ENCODE measurements around the gene EIF3D. TPM values are rescaled to one million over a fixed set of nuclear protein-coding genes. Genes with fewer than 3 reads are reported as not detected.

The EIF3D gene, protein sequence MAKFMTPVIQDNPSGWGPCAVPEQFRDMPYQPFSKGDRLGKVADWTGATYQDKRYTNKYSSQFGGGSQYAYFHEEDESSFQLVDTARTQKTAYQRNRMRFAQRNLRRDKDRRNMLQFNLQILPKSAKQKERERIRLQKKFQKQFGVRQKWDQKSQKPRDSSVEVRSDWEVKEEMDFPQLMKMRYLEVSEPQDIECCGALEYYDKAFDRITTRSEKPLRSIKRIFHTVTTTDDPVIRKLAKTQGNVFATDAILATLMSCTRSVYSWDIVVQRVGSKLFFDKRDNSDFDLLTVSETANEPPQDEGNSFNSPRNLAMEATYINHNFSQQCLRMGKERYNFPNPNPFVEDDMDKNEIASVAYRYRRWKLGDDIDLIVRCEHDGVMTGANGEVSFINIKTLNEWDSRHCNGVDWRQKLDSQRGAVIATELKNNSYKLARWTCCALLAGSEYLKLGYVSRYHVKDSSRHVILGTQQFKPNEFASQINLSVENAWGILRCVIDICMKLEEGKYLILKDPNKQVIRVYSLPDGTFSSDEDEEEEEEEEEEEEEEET
- 431 and 486 TPM in 2 replicates for total RNA-seq

DNA sequence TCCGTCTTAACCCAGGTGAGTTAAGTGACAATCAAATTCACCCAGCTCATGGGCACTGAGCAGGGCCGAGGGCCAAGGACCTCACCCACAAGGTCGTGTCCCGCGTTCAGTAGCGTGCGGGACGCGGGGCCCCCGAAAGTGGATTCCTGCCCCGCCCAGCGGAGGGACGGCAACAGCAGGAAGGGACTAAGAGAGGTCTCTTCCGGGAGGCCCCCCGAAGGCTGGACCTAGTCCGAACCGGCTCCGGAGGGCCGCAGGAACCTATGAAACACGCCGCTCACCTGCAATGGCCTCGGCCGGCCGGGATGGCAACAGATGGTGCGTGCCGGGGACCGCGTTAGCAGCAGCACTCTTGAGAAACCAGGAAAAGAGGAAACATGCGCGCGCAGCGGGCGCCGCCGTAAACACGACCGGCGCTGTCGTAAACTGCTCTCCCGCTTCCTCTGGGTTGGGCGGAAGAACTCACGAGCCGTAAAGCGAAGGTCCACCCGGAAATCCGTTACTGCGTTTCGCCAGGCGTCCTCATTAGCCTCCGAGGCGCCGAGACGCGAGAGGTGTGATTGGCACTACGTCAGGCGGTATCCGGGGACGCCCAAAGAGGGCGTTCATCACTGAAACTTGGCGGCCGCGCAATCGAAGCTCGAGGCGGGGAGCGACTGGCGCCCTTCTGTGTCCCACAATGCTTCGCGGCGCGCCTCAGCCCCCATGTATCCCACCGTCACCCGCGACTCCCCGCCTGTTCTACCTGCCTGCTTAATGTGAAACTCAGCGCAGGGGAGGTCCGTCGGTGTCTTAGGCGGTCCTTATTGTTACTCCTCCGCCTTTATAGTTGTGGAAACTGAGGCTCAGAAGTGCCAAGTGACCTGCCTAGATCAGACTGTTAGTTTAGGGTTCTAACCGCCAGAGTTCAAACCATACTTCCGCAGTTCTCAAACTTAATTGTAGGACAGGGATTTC is at the start of gene EIF3D:
Gene EIF3D (minus strand): TSS at position 372 of the 957 bp plus-strand sequence. CDS start 3,045 bp downstream, outside the sequence.

DNA sequence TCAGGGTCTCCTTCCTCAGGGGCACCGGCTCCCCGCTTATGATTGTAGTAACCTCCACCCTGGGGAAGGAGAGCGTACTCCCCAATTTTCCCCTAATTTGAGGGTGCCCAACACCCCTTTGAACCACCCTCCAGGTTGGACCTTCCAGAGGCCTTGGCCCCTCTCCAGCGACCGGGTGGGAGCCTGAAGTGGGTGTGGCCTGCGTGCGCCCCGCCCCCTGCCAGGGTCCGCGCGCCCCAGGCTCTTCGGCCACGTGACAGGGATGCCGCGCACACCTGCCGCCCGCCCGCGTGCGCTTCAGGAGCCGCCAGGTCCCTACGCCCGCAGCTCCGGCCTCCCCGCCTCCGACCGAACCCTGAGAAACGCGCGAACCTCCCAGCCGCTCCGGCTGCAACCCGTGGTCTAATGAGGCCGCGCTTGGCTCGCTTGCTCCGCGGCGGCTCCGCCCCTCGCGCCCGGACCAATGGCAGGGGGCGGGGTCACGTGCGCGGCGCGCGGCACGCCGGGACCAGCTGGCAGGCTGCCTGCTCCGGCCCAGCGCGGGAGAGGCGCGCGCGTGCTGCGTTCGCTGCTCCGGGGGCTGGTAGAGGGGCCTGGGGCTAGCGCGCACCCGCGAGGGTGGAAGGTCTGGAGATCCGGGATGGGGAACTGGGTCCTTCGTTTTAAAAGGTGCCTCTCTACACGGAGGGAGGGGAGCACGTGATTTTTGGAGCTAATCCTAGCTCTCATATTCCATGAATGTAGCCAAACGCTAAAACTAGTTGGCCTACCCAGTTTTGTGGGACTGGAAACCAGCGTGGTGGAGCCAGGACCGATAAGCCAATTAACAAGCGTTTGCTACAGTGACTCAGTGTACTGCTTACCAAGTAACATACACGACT is 22.1 kb downstream of the EIF3D start, which contains the start of gene FOXRED2:
Gene FOXRED2 (minus strand): TSS at position 404 of the 881 bp plus-strand sequence. CDS start 618 bp downstream, outside the sequence.

DNA sequence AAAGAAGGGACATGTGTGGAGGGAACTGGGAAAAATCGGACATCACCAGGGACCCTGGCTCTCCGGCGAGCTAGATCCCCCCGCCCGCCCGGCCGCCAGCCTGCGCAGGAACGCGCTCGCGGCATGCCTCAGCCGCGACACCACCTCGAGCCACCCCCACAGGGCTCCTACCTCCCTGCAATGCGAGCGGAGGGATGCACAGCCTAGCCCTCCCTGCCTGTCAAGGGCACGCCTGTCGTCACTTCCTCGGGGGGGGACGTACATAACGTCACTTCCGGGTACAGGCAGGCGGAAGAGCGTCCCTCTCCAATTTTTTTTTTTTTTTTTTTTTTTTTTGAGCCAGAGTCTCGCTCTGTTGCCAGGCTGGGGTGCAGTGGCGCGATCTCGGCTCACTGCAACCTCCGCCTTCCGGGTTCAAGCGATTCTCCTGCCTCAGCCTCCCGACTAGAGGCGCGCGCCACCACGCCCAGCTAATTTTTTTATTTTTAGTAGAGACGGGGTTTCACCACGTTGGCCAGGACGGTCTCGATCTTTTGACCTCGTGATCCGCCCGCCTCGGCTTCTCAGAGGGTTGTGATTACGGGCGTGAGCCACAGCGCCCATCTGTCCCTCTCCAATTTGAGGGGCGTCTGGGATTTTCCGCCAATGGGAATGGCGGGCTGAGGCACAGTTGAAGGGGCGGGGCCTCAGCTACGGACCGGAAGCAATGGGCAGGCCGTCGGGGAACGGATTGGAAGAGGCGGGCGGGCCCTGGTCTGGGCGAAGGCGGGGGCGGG is 47.4 kb downstream of the EIF3D start, which contains the start of gene TXN2:
Gene TXN2 (minus strand): TSS at position 248 of the 776 bp plus-strand sequence. CDS start 803 bp downstream, outside the sequence.

Other genes starting within 250 kb of the EIF3D start
- 342 and 487 TPM in 2 replicates for gene MYH9, start 141.2 kb downstream of the EIF3D start, total RNA-seq
- gene TXN2, start 47.5 kb downstream of the EIF3D start, total RNA-seq, result 27.8 and 38.8 TPM in 2 replicates
- 9.2 and 9.9 TPM in 2 replicates for gene FOXRED2, start 22.1 kb downstream of the EIF3D start, total RNA-seq
- gene CACNG2, start 174.6 kb upstream of the EIF3D start, total RNA-seq, result not detected in 2 replicates
- 16.5 and 19.8 TPM in 2 replicates for gene IFT27, start 247.0 kb upstream of the EIF3D start, total RNA-seq

Data from smooth muscle cell of trachea (primary cell).